IMR-90 (cell line): ENCODE data around the gene IGF2R. TPM values are rescaled to one million over a fixed set of nuclear protein-coding genes. Genes with fewer than 3 reads are reported as not detected.

Source experiments
- ATAC-seq: fragments of 200-7000 bp; cut with Tn5 transposase; 2 replicates; pipeline ENCODE4 v1.9.1; 2020; ENCODE audit warnings: low read depth, mild to moderate bottlenecking, moderate library complexity
- Bru-seq: library from RNA; stranded (reverse); fragments of 400-500 nt; gene quantifications from one replicate; lab custom pipeline; 2021; lab: Mats Ljungman, UMichigan
- BruChase-seq, 2 experiments: library from RNA; stranded (reverse); fragments of 400-500 nt; gene quantifications; one replicate each; lab custom pipeline; 2021; lab: Mats Ljungman, UMichigan
- BruUV-seq: library from RNA; stranded (reverse); fragments of 400-500 nt; replicated peaks from 2 replicates; lab custom pipeline; 2021; lab: Mats Ljungman, UMichigan
- CTCF ChIA-PET: fragments of 300-600 bp; formaldehyde crosslinking; extraction: SDS; loops from one replicate; lab custom pipeline; 2021; ENCODE audit warnings: antibody characterized with exemption; lab: Yijun Ruan, JAX
- POLR2A ChIA-PET: fragments of 300-600 bp; sonication (Branson Sonifier 250); formaldehyde crosslinking; loops from one replicate; lab custom pipeline; 2022; ENCODE audit warnings: antibody characterized with exemption; ENCODE audit not compliant: unreplicated experiment; lab: Charles Lee
- DNase-seq: peaks from one replicate; pipeline ENCODE4 v3.0.0; 2013
- H2AFZ ChIP-seq: replicated peaks from 2 replicates; pipeline ENCODE3; 2013; ENCODE audit warnings: low read length, mild to moderate bottlenecking; ENCODE audit not compliant: poor library complexity
- H2AK5ac ChIP-seq: 2 replicates; pipeline ENCODE4 v1.6.1; 2013; ENCODE audit warnings: low read depth, low read length, inconsistent platforms
- H2AK9ac ChIP-seq: replicated peaks from 2 replicates; pipeline ENCODE3; 2013; ENCODE audit warnings: mild to moderate bottlenecking, low read depth, low read length, moderate library complexity; ENCODE audit not compliant: poor library complexity
- H2BK120ac ChIP-seq: 2 replicates; pipeline ENCODE4 v1.6.1; 2013; ENCODE audit warnings: low read depth, low read length, inconsistent platforms
- H2BK15ac ChIP-seq: 3 replicates; pipeline ENCODE4 v1.6.1; 2013; ENCODE audit warnings: low read depth, low read length, inconsistent platforms
- H2BK20ac ChIP-seq: 2 replicates; pipeline ENCODE4 v1.6.1; 2013; ENCODE audit warnings: low read depth, mild to moderate bottlenecking, inconsistent platforms, low read length, moderate library complexity
- H2BK5ac ChIP-seq: 2 replicates; pipeline ENCODE4 v1.6.1; 2013; ENCODE audit warnings: mild to moderate bottlenecking, low read depth, low read length, inconsistent platforms; ENCODE audit not compliant: poor library complexity, severe bottlenecking
- H3K14ac ChIP-seq: replicated peaks from 2 replicates; pipeline ENCODE4 v1.6.1; 2013; ENCODE audit warnings: low read depth, low read length, inconsistent platforms
- H3K18ac ChIP-seq: 2 replicates; pipeline ENCODE4 v1.6.1; 2013; ENCODE audit warnings: low read depth, low read length, control low read depth
- H3K23ac ChIP-seq: 2 replicates; pipeline ENCODE4 v1.6.1; 2013; ENCODE audit warnings: low read depth, low read length, inconsistent platforms
- H3K27ac ChIP-seq: 2 replicates; pipeline ENCODE4 v1.5.1; 2013; ENCODE audit warnings: mild to moderate bottlenecking, control low read depth, low read length; ENCODE audit not compliant: insufficient read depth
- H3K27me3 ChIP-seq: 2 replicates; pipeline ENCODE4 v1.6.1; 2013; ENCODE audit warnings: low read length; ENCODE audit not compliant: control insufficient read depth, insufficient read depth
- H3K36me3 ChIP-seq: 2 replicates; pipeline ENCODE4 v1.6.1; 2013; ENCODE audit warnings: low read length, mixed read lengths; ENCODE audit not compliant: control insufficient read depth, insufficient read depth
- H3K4ac ChIP-seq: 2 replicates; pipeline ENCODE4 v1.6.1; 2013; ENCODE audit warnings: low read depth, low read length, inconsistent platforms
- H3K4me1 ChIP-seq: 2 replicates; pipeline ENCODE4 v1.6.1; 2013; ENCODE audit warnings: low read length, mixed read lengths; ENCODE audit not compliant: control insufficient read depth, insufficient read depth
- H3K4me2 ChIP-seq: 2 replicates; pipeline ENCODE4 v1.6.1; 2013; ENCODE audit warnings: low read depth, mild to moderate bottlenecking, control low read depth, low read length, moderate library complexity
- H3K4me3 ChIP-seq: 2 replicates; pipeline ENCODE4 v1.5.1; 2013; ENCODE audit warnings: low read depth, mild to moderate bottlenecking, control low read depth, low read length, moderate library complexity; ENCODE audit not compliant: insufficient read depth
- H3K56ac ChIP-seq: 2 replicates; pipeline ENCODE4 v1.6.1; 2013; ENCODE audit warnings: low read length, inconsistent platforms; ENCODE audit not compliant: insufficient read depth; ENCODE audit errors: extremely low read depth
- H3K79me1 ChIP-seq, 2 experiments: 2 replicates each; pipeline ENCODE4 v1.6.1; 2013; ENCODE audit warnings: low read length in 2 of 2, inconsistent platforms in 1 of 2, low read depth in 1 of 2
- H3K9ac ChIP-seq: 2 replicates; pipeline ENCODE4 v1.6.1; 2013; ENCODE audit warnings: low read depth, low read length, control low read depth
- H3K9me1 ChIP-seq: 2 replicates; pipeline ENCODE4 v1.6.1; 2013; ENCODE audit warnings: low read length, inconsistent platforms; ENCODE audit not compliant: insufficient read depth
- H3K9me3 ChIP-seq: 2 replicates; pipeline ENCODE4 v1.6.1; 2013; ENCODE audit warnings: low read length; ENCODE audit not compliant: control insufficient read depth, insufficient read depth
- H4K20me1 ChIP-seq: 2 replicates; pipeline ENCODE4 v1.6.1; 2013; ENCODE audit warnings: low read length, inconsistent platforms; ENCODE audit not compliant: insufficient read depth
- H4K5ac ChIP-seq: 2 replicates; pipeline ENCODE4 v1.6.1; 2013; ENCODE audit warnings: mild to moderate bottlenecking, low read depth, low read length, control low read depth
- H4K8ac ChIP-seq, 2 experiments: 2 replicates each; pipeline ENCODE4 v1.6.1; 2013; ENCODE audit warnings: low read depth in 2 of 2, low read length in 2 of 2, control low read depth in 1 of 2, inconsistent platforms in 1 of 2
- H4K91ac ChIP-seq: 2 replicates; pipeline ENCODE4 v1.6.1; 2013; ENCODE audit warnings: low read depth, low read length, inconsistent platforms; ENCODE audit not compliant: insufficient read depth
- BHLHE40 ChIP-seq: fragments of 150-350 bp; IDR thresholded peaks from 2 replicates; pipeline ENCODE4 v1.6.1; 2016; ENCODE audit warnings: mild to moderate bottlenecking, low read depth, low read length
- CTCF ChIP-seq: conservative IDR thresholded peaks from 2 replicates; pipeline ENCODE4 v1.5.1; 2012; ENCODE audit warnings: mild to moderate bottlenecking, low read depth, low read length, improper control_type of control experiment
- MAZ ChIP-seq: IDR thresholded peaks from 2 replicates; pipeline ENCODE4 v1.6.1; 2012; ENCODE audit warnings: low read depth, mild to moderate bottlenecking, low read length, improper control_type of control experiment, moderate library complexity, borderline replicate concordance
- POLR2A ChIP-seq: IDR thresholded peaks from 2 replicates; pipeline ENCODE4 v1.6.1; 2012; ENCODE audit warnings: mild to moderate bottlenecking, low read depth, low read length
- RCOR1 ChIP-seq: IDR thresholded peaks from 2 replicates; pipeline ENCODE4 v1.6.1; 2012; ENCODE audit warnings: mild to moderate bottlenecking, low read length, improper control_type of control experiment; ENCODE audit not compliant: insufficient replicate concordance
- WGBS, 2 experiments: methylation state at CpG; one replicate each; pipeline versions ENCODE4 v1.1.5 to v1.1.7; 2013; ENCODE audit warnings: missing lambda C conversion rate in 2 of 2; ENCODE audit not compliant: insufficient read length in 1 of 2; ENCODE audit errors: extremely low coverage in 2 of 2; 5-methylcytosine and 5-hydroxymethylcytosine counted together
- dilution Hi-C: fragments of 300-500 bp; cut with HindIII; formaldehyde crosslinking; loops from one replicate; pipeline ENCODE4 v1.14.3; 2018; ENCODE audit warnings: low sequenced_read_pairs; ENCODE audit not compliant: unreplicated experiment
- in situ Hi-C: fragments of 300-500 bp; cut with MboI; formaldehyde crosslinking; loops from 3 replicates; pipeline ENCODE4 v1.14.3; 2019; ENCODE audit warnings: low sequenced_read_pairs, inconsistent platforms, mixed read lengths
- intact Hi-C: fragments of 100-400 bp; cut with micrococcal nuclease; formaldehyde crosslinking; loops from 2 replicates; pipeline ENCODE4 v1.10.0; 2022
- long read RNA-seq: library from polyadenylated mRNA; unstranded; transcript quantifications from one replicate; pipeline ENCODE4 v2.0.0, GENCODE V29; 2021; ENCODE audit not compliant: unreplicated experiment
- polyA plus RNA-seq, 3 experiments: library from polyadenylated mRNA; depleted of rRNA; stranded (reverse); fragments of >200 nt; gene quantifications; 2 replicates each; pipeline ENCODE4 v1.2.3, GENCODE V29; 2012; ENCODE audit warnings: low replicate concordance in 1 of 3
- total RNA-seq: library from RNA; depleted of rRNA; stranded (reverse); fragments of >200 nt; gene quantifications from 2 replicates; pipeline ENCODE4 v1.2.3, GENCODE V29; 2012; rRNA removed
- TF ChIP-seq, protein P1 (sequence below): fragments of 150-350 bp; IDR thresholded peaks from 2 replicates; pipeline ENCODE4 v1.6.1; 2017; ENCODE audit warnings: mild to moderate bottlenecking, antibody characterized with exemption, low read length, low read depth

IGF2R gene
- total RNA-seq (33.2 and 38.6 TPM in 2 replicates), polyA plus RNA-seq (2012; rRNA removed) (37.2 and 41.4 TPM in 2 replicates), Bru-seq, nascent RNA (percentile 91 among the genes with signal in this experiment), BruChase-seq, experiment 1, labeled RNA remaining after a 6-hour chase (percentile 90 among the genes with signal in this experiment), BruChase-seq, experiment 2, labeled RNA remaining after a 2-hour chase (percentile 87 among the genes with signal in this experiment)
- polyA plus RNA-seq (2012; cell fraction: cytosol; rRNA removed) = 20.4 and 27.1 TPM in 2 replicates
- 24.9 and 43.2 TPM in 2 replicates for polyA plus RNA-seq (2012; cell fraction: nucleus; rRNA removed; ENCODE audit: low replicate concordance)
- long read RNA-seq, full-length matches to known transcripts = 3 of 149 reads
- long read RNA-seq, partial matches to known transcripts = 135 of 149 reads
- long read RNA-seq, other reads (novel, unspliced or antisense) = 11 of 149 reads

GRCh38 chr6:159968295-159969203, at the start of gene IGF2R:
TSS of gene IGF2R (plus strand) at chr6:159969082. CDS start at chr6:159969247, 165 bp downstream.
- Histone ChIP-seq H4K91ac (peak within 1 kb of the TSS; percentile 86), H4K8ac (peak within 1 kb of the TSS; percentile 99), H2BK20ac (peak within 1 kb of the TSS; percentile 64), H3K4me3 (peak within 1 kb of the TSS; percentile 91), H3K18ac (peak within 1 kb of the TSS; percentile 90), H2BK15ac (peak within 1 kb of the TSS; percentile 36; the same call in 2 of the 3 replicates), H3K4me1 (peaks cover 5% of the 10 kb centered on the region), H2BK5ac (peak within 1 kb of the TSS; percentile 63), H3K14ac (peak within 1 kb of the TSS; percentile 85), H2AK9ac (peak within 1 kb of the TSS; percentile 96), H3K79me1 (peaks cover 19 to 39% of the 10 kb centered on the region in 2 experiments), H3K56ac (peak within 1 kb of the TSS; percentile 54; the same call in 1 of the 2 replicates), H2AK5ac (peak within 1 kb of the TSS; percentile 72), H2AFZ (peak within 1 kb of the TSS; percentile 96), H3K9me3 (no peaks in the 10 kb centered on the region), H4K5ac (peak within 1 kb of the TSS; percentile 93), H3K27me3 (peaks cover 10% of the 10 kb centered on the region), H3K9ac (peak within 1 kb of the TSS; percentile 92), H3K4ac (peak within 1 kb of the TSS; percentile 73), H4K20me1 (peaks cover 32% of the 10 kb centered on the region), H3K23ac (peak within 1 kb of the TSS; percentile 55; the same call in 1 of the 2 replicates), H3K36me3 (0 out of 2 replicates have a peak, but pooled peaks cover 1% of the 10 kb centered on the region), H2BK120ac (peak within 1 kb of the TSS; percentile 41), H3K4me2 (peak within 1 kb of the TSS; percentile 80), H3K27ac (peak within 1 kb of the TSS; percentile 93), H3K9me1 (peaks cover 9% of the 10 kb centered on the region)
- in situ Hi-C loops = loop anchor here (25.0 kb wide), 1 partner anchor 281 kb away; the partner anchor contains the start of gene SOD2
- TF ChIP-seq BHLHE40 (peak; percentile 88), RCOR1 (no peak), MAZ (peak; percentile 87; the same call in 1 of the 2 replicates), POLR2A (peak; percentile 75), CTCF (0 out of 2 replicates have a peak, but pooled peaks have one; percentile 13)
- TF ChIP-seq, protein P1, sequence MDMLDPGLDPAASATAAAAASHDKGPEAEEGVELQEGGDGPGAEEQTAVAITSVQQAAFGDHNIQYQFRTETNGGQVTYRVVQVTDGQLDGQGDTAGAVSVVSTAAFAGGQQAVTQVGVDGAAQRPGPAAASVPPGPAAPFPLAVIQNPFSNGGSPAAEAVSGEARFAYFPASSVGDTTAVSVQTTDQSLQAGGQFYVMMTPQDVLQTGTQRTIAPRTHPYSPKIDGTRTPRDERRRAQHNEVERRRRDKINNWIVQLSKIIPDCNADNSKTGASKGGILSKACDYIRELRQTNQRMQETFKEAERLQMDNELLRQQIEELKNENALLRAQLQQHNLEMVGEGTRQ = peak; percentile 95
- intact Hi-C loops = no loop called here
- peak; percentile 80 for DNase-seq
- no TSS peak for BruUV-seq
- ChIA-PET CTCF (interaction anchor here (0.6 to 0.7 kb wide), 2 partner anchors 13 to 30 kb away, joined by 3 read pairs; no protein-coding TSS in a partner anchor), POLR2A (no interaction called here)
- 0% methylated on average over 25 of the region's 68 CpGs; no CpG with 5 or more reads in 1 of the 2 experiments for WGBS, 2 experiments
- ATAC-seq = peak; percentile 83
- dilution Hi-C loops = no loop called here
